Measurements from ENCODE around the gene LENEP.
A peak's percentile ranks its signal among the peaks of the same experiment; 100 is the strongest.

The LENEP gene

DNA sequence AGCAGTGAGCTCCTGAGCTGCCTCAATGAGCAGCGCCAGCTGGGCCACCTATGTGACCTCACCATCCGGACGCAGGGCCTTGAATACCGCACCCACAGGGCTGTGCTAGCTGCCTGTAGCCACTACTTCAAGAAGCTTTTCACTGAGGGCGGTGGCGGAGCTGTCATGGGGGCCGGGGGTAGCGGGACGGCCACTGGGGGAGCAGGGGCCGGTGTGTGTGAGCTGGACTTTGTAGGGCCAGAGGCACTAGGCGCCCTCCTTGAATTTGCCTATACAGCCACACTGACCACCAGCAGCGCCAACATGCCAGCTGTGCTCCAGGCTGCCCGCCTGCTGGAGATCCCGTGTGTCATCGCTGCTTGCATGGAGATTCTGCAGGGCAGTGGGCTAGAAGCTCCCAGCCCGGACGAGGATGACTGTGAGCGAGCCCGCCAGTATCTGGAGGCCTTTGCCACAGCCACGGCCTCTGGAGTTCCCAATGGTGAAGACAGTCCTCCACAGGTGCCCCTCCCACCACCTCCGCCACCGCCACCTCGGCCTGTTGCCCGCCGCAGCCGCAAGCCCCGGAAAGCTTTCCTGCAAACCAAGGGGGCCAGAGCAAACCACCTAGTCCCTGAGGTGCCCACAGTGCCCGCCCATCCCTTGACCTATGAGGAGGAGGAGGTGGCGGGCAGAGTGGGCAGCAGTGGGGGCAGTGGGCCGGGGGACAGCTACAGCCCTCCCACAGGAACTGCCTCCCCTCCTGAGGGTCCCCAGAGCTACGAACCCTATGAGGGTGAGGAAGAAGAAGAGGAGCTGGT, 21.5 kb downstream of the LENEP start:
- TF ChIP-seq, protein P1, sequence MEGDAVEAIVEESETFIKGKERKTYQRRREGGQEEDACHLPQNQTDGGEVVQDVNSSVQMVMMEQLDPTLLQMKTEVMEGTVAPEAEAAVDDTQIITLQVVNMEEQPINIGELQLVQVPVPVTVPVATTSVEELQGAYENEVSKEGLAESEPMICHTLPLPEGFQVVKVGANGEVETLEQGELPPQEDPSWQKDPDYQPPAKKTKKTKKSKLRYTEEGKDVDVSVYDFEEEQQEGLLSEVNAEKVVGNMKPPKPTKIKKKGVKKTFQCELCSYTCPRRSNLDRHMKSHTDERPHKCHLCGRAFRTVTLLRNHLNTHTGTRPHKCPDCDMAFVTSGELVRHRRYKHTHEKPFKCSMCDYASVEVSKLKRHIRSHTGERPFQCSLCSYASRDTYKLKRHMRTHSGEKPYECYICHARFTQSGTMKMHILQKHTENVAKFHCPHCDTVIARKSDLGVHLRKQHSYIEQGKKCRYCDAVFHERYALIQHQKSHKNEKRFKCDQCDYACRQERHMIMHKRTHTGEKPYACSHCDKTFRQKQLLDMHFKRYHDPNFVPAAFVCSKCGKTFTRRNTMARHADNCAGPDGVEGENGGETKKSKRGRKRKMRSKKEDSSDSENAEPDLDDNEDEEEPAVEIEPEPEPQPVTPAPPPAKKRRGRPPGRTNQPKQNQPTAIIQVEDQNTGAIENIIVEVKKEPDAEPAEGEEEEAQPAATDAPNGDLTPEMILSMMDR (conservative IDR thresholded peaks at IDR 0.05; ENCODE audit: low read depth, low read length): no peak
- H3K4me3 ChIP-seq (ENCODE audit: low read length): no peak overlapping the region
- DNase-seq (ENCODE audit: low read depth): no peak

DNA sequence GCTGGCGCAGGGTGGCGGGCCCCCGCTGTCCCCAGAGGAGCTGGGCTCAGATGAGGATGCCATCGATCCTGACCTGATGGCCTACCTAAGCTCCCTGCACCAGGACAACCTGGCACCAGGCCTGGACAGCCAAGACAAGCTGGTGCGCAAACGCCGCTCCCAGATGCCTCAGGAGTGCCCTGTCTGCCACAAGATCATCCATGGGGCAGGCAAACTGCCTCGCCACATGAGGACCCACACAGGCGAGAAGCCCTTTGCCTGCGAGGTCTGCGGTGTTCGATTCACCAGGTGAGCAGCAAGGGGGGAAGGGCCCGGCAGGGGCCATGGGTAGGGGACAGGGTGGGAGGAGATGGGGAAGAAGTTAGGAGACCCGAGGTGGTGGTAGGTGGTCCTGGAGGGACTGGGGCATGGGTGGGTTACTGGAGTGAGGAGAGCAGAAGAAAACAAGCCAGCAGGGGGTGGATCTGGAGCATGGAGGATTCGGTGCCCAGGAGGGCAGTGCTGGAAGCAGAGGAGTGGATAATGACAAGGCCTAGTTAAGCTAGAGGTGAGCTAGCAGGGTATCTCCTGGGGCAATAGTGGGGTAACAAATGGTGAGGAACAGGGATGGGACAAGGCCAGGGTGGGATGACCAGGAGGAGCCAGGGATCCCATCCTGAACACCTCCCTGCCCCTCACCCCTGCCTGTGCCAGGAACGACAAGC, 22.3 kb downstream of the LENEP start:
- no peak for DNase-seq (ENCODE audit: low read depth)
- TF ChIP-seq, protein P1 (conservative IDR thresholded peaks at IDR 0.05; ENCODE audit: low read depth, low read length): no peak
- no peak overlapping the region for H3K4me3 ChIP-seq (ENCODE audit: low read length)

DNA sequence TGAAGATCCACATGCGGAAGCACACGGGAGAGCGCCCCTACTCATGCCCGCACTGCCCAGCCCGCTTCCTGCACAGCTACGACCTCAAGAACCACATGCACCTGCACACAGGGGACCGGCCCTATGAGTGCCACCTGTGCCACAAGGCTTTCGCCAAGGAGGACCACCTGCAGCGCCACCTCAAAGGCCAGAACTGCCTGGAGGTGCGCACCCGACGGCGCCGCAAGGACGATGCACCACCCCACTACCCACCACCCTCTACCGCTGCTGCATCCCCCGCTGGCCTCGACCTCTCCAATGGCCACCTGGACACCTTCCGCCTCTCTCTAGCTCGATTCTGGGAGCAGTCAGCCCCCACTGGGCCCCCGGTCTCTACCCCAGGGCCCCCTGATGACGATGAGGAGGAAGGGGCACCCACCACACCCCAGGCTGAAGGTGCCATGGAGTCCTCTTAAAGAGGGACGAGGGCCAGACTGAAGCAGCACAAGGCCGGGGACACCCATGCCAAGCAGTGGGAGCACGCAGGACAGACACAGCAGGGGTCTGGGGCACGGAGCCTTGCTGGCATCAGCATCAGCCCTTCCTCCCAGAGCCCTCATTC, 22.9 kb downstream of the LENEP start:
- H3K4me3 ChIP-seq (ENCODE audit: low read length): no peak overlapping the region
- TF ChIP-seq, protein P1 (conservative IDR thresholded peaks at IDR 0.05; ENCODE audit: low read depth, low read length): no peak
- no peak for DNase-seq (ENCODE audit: low read depth)

DNA sequence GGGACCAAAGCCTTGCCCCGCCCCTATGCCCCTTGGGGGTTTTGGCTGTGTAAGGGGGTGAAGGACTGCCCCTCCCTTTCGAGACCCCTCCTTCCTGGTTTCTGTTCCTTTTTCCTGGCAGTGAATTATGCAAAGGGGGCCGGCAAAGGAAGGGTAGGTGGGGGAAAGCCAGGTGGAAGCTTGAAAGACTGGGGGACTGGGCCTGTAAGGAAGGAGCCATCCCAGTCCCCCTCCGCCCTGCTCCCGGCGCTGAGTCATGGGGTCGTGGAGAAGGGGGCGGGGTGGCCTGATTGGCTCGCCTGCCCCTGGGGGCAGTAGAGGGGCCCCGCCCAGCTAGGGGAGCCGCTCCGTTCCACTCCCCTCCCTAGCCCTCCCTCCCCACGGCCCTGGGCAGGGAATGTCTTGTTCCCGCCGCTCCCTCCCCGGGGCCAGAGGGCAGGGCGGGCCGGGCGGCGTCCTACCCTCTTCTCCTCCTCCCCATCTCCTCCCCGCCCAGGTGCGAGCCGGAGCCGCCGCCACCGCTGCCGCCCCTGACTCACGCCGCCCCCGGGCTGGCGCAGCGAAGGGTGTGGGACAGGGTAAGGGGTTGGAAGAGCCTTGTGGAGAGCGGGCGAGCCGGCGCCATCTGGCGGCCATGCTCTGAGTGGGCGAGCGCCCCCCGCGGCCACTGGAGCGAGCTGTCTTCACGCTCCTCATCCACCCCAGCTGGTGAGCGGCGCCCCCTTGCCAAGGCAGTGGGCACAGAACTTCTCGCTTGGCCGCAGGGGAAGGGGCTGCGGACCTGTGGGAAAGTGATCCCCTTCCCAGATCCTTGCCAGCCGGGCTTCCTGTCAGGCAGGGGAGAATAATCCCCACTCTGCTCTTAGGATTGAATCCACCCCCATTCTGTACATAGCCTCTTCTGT, 23.9 kb downstream of the LENEP start:
- peak; percentile 56 for DNase-seq (ENCODE audit: low read depth)
- TF ChIP-seq, protein P1 (conservative IDR thresholded peaks at IDR 0.05; ENCODE audit: low read depth, low read length): peak; percentile 99
- H3K4me3 ChIP-seq (ENCODE audit: low read length): peak overlapping the region; percentile 30

DNA sequence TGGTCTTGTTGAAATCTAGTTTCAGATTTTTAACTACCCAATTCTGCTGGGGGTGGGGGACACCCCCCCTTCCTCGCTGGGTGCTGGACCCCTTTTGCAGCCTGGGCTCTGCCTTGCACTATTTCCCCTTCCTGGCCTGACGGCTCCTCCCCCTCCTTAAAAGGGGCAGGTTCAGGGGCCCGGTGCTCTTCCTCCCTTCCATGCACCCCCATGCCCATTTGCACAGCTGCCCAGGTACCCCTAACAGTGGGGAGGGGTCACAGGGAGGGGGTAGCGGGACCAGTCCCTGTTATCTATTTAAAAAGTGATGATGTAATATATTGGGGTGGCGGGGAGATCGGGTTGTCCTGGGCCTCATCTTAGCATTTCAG, 24.5 kb downstream of the LENEP start:
- TF ChIP-seq, protein P1 (conservative IDR thresholded peaks at IDR 0.05; ENCODE audit: low read depth, low read length): no peak
- peak overlapping the region; percentile 30 for H3K4me3 ChIP-seq (ENCODE audit: low read length)
- DNase-seq (ENCODE audit: low read depth): no peak

DNA sequence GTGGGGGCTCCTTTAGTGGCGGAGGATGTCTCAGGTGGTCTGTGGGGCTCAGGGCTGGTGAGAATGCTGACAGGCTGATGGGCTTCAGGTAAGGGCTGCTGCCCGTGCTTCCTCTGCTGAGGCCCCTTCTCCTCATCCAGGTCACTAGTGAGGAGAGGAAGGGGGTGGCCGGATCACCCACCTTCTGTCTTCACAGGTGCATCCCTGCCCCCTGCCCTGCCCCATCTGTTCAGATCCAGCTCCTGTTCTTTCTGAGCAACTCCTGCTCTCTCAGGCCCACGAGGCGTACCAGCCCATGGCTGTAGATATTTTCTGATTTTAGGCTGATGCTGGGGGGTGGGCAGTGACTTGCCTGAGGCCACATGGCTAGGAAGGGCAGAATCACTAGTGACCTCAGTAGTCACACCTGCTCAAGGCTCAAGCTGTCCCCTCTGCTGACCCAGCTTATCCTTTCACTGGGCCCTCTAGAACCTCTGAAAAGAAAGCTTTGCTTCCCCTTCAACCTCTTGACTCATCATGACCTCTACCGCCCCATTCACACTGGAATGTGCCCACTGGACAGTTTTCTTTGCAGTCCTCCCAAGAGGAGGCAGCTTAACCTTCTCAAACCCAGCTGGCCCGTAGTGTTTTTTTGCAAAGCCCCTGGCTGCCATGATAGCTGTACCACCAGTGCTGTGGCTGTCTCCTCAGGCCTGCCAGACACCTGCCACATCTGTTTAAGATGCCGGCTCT, 25.4 kb downstream of the LENEP start:
- no peak for DNase-seq (ENCODE audit: low read depth)
- TF ChIP-seq, protein P1 (conservative IDR thresholded peaks at IDR 0.05; ENCODE audit: low read depth, low read length): no peak
- no peak overlapping the region for H3K4me3 ChIP-seq (ENCODE audit: low read length)

Data from retinal pigment epithelial cell (primary cell).